Mucosa of gallbladder (tissue), 1 donor: Measurements from ENCODE around the gene ECE1. TPM values are rescaled to one million over a fixed set of nuclear protein-coding genes. Genes with fewer than 3 reads are reported as not detected.
"Not testable (repeated sequence)": the region's sequence is repeated elsewhere in the genome, so short reads cannot be mapped to it uniquely, and the experiment has no call there.

Source experiments
- DNase-seq: peaks from one replicate; pipeline ENCODE4 v3.0.0-alpha.2; 2020; ENCODE audit warnings: low spot score
- total RNA-seq: library from RNA; stranded (reverse); gene quantifications from one replicate; pipeline ENCODE4 v1.2.1, GENCODE V29; 2021
- donor health status: DM: no; HTN: no; CAD: no.

The ECE1 gene
- total RNA-seq, 1 donor from 2014 or later = 140 TPM

DNA sequence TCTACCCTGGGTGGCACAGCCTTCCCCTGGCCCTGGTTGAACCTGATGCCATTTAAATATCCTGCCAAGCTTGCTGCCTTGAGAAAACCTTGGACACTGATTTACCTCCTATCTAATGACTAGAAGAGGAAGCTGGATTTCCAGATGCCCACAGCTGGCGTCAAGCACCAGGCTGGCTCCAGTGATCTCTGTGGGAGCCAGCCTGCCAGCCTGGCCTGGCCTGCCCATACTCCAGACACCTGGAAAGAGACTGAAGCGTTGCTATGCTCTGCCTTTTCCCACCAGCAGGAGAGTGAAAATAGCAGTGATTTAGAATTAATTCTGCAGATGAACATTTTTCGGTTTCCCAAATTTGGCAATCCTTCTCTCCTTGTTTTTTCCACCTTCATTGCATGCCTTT is 102.0 kb downstream of the ECE1 start:
- no peak for DNase-seq

DNA sequence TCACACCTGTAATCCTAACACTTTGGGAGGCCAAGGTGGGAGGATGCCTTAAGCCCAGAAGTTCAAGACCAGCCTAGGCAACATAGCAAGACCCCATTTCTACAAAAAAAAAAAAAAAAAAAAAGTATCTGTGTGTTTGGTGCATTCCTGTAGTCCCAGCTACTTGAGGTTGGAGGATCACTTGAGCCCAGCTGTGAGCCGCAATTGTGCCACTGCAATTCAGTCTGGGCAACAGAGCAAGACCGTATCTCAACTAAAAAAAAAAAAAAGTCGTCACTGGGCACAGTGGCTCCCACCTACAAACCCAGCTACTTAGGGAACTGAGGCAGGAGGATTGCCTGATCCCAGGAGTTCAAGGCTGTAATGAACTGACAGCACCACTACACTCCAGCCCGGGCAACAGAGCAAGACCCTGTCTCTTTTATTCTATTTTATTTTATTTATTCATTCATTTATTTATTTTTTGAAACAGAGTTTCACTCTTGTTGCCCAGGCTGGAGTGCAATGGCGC is 105.0 kb downstream of the ECE1 start:
- no peak for DNase-seq

- DNase-seq = no peak
Measured at GRCh38 chr1:21184276-21184675, 106.0 kb downstream of the ECE1 start.

DNA sequence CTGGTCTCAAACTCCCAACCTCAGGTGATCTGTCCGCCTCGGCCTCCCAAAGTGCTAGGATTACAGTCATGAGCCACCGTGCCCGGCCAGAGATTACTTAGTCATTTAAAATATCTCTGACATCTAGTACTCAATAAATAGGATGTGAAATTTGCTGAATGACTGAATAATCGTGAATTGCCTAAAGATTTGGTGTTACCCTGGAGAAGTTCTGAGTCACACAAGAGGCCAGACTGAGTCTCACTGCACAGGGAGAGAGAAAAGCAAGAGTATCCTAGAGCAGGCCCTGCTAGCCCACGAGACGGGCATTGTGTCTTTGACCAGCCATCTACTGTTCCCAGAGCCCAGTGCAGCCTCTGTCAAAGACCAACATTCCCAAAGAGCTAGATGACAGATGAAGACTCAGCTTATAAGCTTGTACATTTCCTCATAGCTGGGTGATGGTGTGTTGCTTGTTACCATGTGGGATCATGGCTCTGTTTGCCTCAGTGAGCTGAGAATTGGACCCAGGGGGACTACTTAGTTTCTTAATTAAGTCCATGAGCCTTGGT is 108.0 kb downstream of the ECE1 start:
- DNase-seq = no peak

DNA sequence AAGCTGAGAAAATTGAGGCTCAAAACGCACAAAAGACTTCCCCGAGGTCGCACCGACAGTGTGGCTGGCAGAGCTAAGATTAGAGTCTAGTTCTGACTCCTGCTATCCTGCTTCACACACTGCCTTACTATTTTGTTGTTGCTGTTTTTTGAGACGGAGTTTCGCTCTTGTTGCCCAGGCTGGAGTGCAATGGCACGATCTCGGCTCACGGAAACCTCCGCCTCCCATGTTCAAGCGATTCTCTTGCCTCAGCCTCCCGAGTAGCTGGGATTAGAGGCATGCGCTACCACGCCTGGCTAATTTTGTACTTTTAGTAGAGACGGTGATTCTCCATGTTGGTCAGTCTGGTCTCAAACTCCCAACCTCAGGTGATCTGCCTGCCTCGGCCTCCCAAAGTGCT is 112.0 kb downstream of the ECE1 start:
- DNase-seq = not testable (repeated sequence)

GRCh38 chr1:21176586-21177555 is 113.4 kb downstream of the ECE1 start, which contains the start of gene EIF4G3:
TSS of gene EIF4G3 (minus strand) at chr1:21176897. CDS start at chr1:21002742, 174,155 bp downstream.
- DNase-seq = peak; percentile 99

- DNase-seq = peak; percentile 20
Measured at GRCh38 chr1:21175670-21176581, 114.3 kb downstream of the ECE1 start.

- peak; percentile 49 for DNase-seq
Measured at GRCh38 chr1:21175324-21175669, 115.0 kb downstream of the ECE1 start.

DNA sequence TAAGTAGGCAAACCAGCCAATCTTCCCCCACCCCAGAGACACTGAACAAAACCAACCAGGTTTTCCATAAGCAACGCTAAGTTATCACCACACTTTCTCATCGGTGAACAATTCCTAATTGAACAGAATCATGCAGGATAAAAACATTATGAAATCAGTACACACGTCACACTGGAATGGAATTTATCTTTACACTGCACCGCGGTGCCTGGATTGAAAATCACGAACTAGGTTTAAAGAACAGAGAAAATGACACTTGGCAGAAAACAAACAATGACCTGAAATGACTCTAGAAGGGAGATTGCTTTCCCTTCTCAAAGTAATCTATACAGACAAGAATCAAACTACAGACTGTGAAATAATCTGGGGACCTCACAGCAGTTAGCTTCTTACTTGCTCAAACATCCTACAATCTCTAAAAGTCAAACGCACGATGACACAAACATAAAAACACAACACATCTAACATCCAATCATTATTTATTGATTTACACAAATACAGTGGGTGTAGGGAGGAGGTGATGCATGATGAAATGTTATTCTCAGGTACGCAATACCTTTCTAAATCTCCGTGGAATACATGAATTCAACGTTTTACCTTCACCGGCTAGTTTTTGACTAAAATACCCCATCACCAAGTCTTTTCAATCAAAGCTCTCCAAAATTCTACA is 115.5 kb downstream of the ECE1 start:
- DNase-seq = no peak

GRCh38 chr1:21174230-21174629 is 116.0 kb downstream of the ECE1 start:
- DNase-seq = no peak

DNA sequence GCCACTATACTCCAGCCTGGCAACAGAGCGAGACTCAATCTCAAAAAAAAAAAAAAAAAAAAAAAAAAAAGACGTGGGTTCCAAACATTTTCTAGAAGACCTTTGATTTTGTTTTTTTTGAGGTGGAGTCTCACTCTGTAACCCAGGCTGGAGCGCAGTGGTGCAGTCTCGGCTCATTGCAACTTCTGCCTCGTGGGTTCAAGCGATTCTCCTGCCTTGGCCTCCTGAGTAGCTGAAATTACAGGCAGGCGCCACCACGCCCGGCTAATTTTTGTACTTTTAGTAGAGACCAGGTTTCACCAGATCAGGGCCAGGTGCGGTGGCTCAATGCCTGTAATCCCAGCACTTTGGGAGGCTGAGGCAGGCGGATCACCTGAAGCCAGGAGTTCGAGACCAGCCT is 117.2 kb downstream of the ECE1 start:
- not testable (repeated sequence) for DNase-seq

- peak; percentile 17 for DNase-seq
Measured at GRCh38 chr1:21170837-21171236, 119.4 kb downstream of the ECE1 start.

- DNase-seq = no peak
Measured at GRCh38 chr1:21168444-21168843, 121.8 kb downstream of the ECE1 start.

Other genes starting within 250 kb of the ECE1 start
- 63.9 TPM for gene EIF4G3, start 113.6 kb downstream of the ECE1 start, total RNA-seq
- gene NBPF3, start 149.7 kb upstream of the ECE1 start, total RNA-seq = 16.4 TPM
- gene ALPL, start 219.0 kb upstream of the ECE1 start, total RNA-seq = 4.0 TPM